ENCODE measurements around the gene UGT1A10. TPM values are rescaled to one million over a fixed set of nuclear protein-coding genes. Genes with fewer than 3 reads are reported as not detected.
"Not testable (repeated sequence)": the region's sequence is repeated elsewhere in the genome, so short reads cannot be mapped to it uniquely, and the experiment has no call there.

UGT1A10 gene
- total RNA-seq, 1 donor from 2014 or later, result not detected

DNA sequence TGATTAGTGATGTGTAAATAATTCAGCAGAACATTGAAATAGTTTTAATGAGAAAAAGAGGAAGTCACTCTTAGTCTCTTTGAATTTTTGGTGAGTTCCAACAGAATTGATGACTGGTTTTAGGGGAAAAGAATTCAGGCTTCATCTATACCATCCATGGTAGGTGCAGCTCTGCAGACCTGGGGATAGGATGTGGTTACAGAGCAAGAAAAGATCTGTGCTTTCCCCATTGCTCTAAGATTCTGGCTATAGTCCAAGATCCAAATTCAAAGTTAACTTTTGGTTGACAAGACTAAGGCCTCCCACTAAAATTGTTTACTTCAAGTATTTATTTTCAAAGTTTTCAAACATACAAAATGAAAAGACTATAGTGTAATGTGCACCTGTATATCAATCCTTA lies 3.6 kb downstream of the UGT1A10 start:
- Mint-ChIP-seq H3K4me3 (ENCODE audit: unreplicated experiment) (no peak overlapping the region), H3K36me3 (ENCODE audit: low read depth) (peaks cover 4% of the 10 kb centered on the region), H3K9me3 (ENCODE audit: low read depth) (peaks cover 24% of the 10 kb centered on the region), H3K4me1 (ENCODE audit: low read depth) (no peaks in the 10 kb centered on the region), H3K27me3 (ENCODE audit: low read depth) (peaks cover 7% of the 10 kb centered on the region), H3K27ac (ENCODE audit: unreplicated experiment) (no peak overlapping the region)
- TF ChIP-seq CTCF (IDR thresholded peaks at IDR 0.05), result no peak
- DNase-seq (ENCODE audit: low spot score), result no peak

- Mint-ChIP-seq H3K27ac (ENCODE audit: unreplicated experiment) (no peak overlapping the region), H3K27me3 (ENCODE audit: low read depth) (peaks cover 5% of the 10 kb centered on the region), H3K4me1 (ENCODE audit: low read depth) (no peaks in the 10 kb centered on the region), H3K9me3 (ENCODE audit: low read depth) (peaks cover 36% of the 10 kb centered on the region), H3K36me3 (ENCODE audit: low read depth) (peaks cover 6% of the 10 kb centered on the region), H3K4me3 (ENCODE audit: unreplicated experiment) (no peak overlapping the region)
- DNase-seq (ENCODE audit: low spot score), result no peak
- TF ChIP-seq CTCF (IDR thresholded peaks at IDR 0.05), result peak; percentile 31
Observed at GRCh38 chr2:233643128-233643527, 6.9 kb downstream of the UGT1A10 start.

DNA sequence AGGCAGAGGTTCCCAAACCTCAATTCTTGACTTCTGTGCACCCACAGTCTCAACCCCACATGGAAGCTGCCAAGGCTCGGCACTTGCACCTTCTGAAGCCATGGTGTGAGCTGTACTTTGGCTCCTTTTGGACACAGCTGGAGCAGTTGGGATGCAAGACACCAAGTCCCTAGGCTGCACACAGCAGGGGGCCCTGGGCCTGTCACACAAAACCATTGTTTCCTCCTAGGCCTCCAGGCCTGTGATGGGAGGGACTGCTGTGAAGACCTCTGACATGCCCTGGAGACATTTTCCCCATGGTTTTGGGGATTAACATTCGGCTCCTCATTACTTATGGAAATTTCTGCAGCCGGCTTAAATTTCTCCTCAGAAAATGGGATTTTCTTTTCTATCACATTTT lies 9.8 kb downstream of the UGT1A10 start:
- not testable (repeated sequence) for H3K27me3 Mint-ChIP-seq (ENCODE audit: low read depth); DNase-seq (ENCODE audit: low spot score); H3K36me3 Mint-ChIP-seq (ENCODE audit: low read depth); H3K4me1 Mint-ChIP-seq (ENCODE audit: low read depth); H3K27ac Mint-ChIP-seq (ENCODE audit: unreplicated experiment); H3K4me3 Mint-ChIP-seq (ENCODE audit: unreplicated experiment)
- H3K9me3 Mint-ChIP-seq (ENCODE audit: low read depth), result peaks cover 36% of the 10 kb centered on the region

GRCh38 chr2:233650981-233651380 lies 14.7 kb downstream of the UGT1A10 start:
- H3K36me3 Mint-ChIP-seq (ENCODE audit: low read depth), result peaks cover 3% of the 10 kb centered on the region
- no peak overlapping the region for H3K27ac Mint-ChIP-seq (ENCODE audit: unreplicated experiment)
- H3K4me1 Mint-ChIP-seq (ENCODE audit: low read depth), result no peaks in the 10 kb centered on the region
- no peak for TF ChIP-seq CTCF (IDR thresholded peaks at IDR 0.05)
- peaks cover 16% of the 10 kb centered on the region for H3K9me3 Mint-ChIP-seq (ENCODE audit: low read depth)
- H3K4me3 Mint-ChIP-seq (ENCODE audit: unreplicated experiment), result no peak overlapping the region
- H3K27me3 Mint-ChIP-seq (ENCODE audit: low read depth), result peaks cover 16% of the 10 kb centered on the region
- no peak for DNase-seq (ENCODE audit: low spot score)

- H3K36me3 Mint-ChIP-seq (ENCODE audit: low read depth), result peaks cover 3% of the 10 kb centered on the region
- H3K4me3 Mint-ChIP-seq (ENCODE audit: unreplicated experiment), result no peak overlapping the region
- no peak overlapping the region for H3K27ac Mint-ChIP-seq (ENCODE audit: unreplicated experiment)
- peaks cover 16% of the 10 kb centered on the region for H3K27me3 Mint-ChIP-seq (ENCODE audit: low read depth)
- no peaks in the 10 kb centered on the region for H3K4me1 Mint-ChIP-seq (ENCODE audit: low read depth)
- TF ChIP-seq CTCF (IDR thresholded peaks at IDR 0.05), result no peak
- peaks cover 14% of the 10 kb centered on the region for H3K9me3 Mint-ChIP-seq (ENCODE audit: low read depth)
- DNase-seq (ENCODE audit: low spot score), result no peak
Observed at GRCh38 chr2:233651430-233651829, 15.2 kb downstream of the UGT1A10 start.

GRCh38 chr2:233654501-233654900 lies 18.3 kb downstream of the UGT1A10 start:
- Mint-ChIP-seq H3K27me3 (ENCODE audit: low read depth) (peaks cover 12% of the 10 kb centered on the region), H3K9me3 (ENCODE audit: low read depth) (no peaks in the 10 kb centered on the region), H3K27ac (ENCODE audit: unreplicated experiment) (no peak overlapping the region), H3K4me3 (ENCODE audit: unreplicated experiment) (no peak overlapping the region), H3K36me3 (ENCODE audit: low read depth) (no peaks in the 10 kb centered on the region), H3K4me1 (ENCODE audit: low read depth) (no peaks in the 10 kb centered on the region)
- TF ChIP-seq CTCF (IDR thresholded peaks at IDR 0.05), result no peak
- no peak for DNase-seq (ENCODE audit: low spot score)
